ENCODE data around the gene SLCO2A1.

The SLCO2A1 gene

GRCh38 chr3:133954717-133955360 lies 74.9 kb downstream of the SLCO2A1 start:
- TF ChIP-seq, protein P1, sequence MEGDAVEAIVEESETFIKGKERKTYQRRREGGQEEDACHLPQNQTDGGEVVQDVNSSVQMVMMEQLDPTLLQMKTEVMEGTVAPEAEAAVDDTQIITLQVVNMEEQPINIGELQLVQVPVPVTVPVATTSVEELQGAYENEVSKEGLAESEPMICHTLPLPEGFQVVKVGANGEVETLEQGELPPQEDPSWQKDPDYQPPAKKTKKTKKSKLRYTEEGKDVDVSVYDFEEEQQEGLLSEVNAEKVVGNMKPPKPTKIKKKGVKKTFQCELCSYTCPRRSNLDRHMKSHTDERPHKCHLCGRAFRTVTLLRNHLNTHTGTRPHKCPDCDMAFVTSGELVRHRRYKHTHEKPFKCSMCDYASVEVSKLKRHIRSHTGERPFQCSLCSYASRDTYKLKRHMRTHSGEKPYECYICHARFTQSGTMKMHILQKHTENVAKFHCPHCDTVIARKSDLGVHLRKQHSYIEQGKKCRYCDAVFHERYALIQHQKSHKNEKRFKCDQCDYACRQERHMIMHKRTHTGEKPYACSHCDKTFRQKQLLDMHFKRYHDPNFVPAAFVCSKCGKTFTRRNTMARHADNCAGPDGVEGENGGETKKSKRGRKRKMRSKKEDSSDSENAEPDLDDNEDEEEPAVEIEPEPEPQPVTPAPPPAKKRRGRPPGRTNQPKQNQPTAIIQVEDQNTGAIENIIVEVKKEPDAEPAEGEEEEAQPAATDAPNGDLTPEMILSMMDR (IDR thresholded peaks at IDR 0.05): no peak

DNA sequence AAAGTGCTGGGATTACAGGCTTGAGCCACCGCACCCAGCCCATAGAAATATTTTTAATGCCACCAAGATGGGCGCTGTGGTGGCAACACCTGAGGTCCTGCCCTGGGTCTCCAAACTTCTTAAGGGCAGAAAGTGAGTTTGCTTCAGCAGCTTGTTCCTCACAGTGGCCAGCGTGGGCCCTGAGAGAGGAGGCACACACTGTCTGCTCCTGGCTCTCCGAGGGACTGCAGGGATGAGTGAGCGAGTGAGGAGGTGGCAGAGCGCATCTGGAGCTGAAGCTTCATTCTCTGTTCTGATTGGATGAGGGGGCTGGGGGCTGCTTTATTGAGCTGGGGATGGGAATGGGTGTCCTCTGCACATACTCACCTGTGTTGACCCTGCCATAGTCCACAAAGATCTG lies 76.4 kb downstream of the SLCO2A1 start:
- TF ChIP-seq, protein P1 (IDR thresholded peaks at IDR 0.05): no peak

DNA sequence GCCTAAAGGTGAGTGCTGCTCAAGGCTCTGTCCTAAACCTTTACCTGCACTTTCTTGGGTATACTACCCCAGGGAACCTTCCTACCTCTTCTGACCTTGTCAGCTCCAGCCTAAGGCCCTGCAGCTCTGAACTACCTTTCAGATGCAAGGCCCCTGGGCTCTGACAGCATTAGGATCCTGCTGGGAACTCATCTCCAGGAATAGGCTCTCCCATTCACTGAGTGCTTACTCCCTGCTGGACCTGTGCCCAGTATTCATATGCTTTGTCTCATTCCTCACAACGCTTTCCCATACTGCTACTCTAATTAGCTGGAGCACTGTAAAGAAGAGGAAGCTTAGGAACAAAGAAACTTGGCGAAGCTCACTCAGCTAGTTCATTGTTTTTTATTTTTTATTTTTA lies 80.3 kb downstream of the SLCO2A1 start:
- TF ChIP-seq, protein P1 (IDR thresholded peaks at IDR 0.05): no peak

GRCh38 chr3:133948996-133949395 lies 80.7 kb downstream of the SLCO2A1 start:
- TF ChIP-seq, protein P1 (IDR thresholded peaks at IDR 0.05): no peak

GRCh38 chr3:133948131-133948810 lies 81.5 kb downstream of the SLCO2A1 start:
- TF ChIP-seq, protein P1 (IDR thresholded peaks at IDR 0.05): no peak

- TF ChIP-seq, protein P1 (IDR thresholded peaks at IDR 0.05): no peak
Observed at GRCh38 chr3:133945381-133946095, 84.2 kb downstream of the SLCO2A1 start.

DNA sequence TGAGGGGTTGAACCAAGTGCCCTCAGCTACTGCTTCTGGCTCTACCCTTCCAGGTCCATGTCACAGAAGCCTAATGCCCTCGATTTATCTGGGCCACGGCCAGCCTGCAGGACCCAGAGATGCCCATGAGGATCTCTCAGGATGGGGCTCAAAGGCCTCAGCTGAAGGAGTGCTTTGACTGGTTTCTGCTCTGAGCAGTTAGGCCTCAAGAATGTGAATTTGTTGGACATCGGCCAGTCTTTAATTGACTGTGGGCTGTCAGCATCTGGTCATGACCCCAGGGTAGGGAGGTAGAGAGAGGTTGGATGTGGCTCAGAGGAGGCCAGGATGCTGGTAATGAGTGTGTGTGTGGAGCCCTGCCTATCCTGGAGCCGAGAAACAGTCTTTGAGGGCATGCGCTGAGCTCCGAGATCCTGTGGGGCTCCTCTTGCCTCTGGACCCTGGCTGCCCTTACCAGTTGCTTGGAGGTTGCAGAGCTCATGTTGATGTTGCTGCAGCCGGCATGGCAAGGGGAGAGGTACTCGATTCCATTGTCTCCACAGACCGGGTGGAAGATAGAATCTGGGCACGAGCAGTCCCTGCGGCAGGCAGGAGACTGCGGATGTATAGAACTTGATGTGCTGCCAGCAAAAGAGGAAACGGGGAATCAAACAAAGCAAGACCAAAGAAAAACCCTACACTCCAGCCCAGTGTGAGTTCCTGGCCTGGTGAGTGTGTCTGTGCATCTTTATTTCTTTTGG lies 84.9 kb downstream of the SLCO2A1 start:
- TF ChIP-seq, protein P1 (IDR thresholded peaks at IDR 0.05): no peak
